ENCODE results near the gene TTC29. TPM values are rescaled to one million over a fixed set of nuclear protein-coding genes. Genes with fewer than 3 reads are reported as not detected.

TTC29 gene
- total RNA-seq, 1 donor from 2014 or later = 4.5 TPM

DNA sequence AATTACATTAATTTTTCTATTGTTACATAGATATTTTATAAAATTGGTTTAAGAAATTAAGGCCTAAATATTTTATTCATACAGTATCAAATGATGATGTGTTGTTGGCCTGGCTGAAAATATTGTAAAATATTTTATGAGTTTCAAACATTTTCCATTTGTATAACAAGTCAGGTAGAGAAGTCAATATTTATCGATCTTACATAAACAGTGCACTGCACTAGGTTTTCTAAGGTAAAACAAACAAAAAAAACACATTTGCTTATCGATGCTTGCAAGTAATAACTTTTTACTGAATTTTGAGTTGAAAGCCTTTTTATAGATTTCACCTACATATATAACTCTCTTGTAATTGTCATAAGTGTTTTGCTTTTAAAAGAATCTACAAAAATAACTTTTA lies 7.2 kb upstream of the TTC29 start:
- Histone ChIP-seq H3K27me3 (ENCODE audit: low read depth) (peaks cover 9% of the 10 kb centered on the region), H3K9me3 (no peaks in the 10 kb centered on the region), H3K27ac (no peak overlapping the region), H3K4me1 (no peaks in the 10 kb centered on the region), H3K36me3 (no peaks in the 10 kb centered on the region), H3K4me3 (no peak overlapping the region)
- DNase-seq = no peak
- no peak for ATAC-seq
- intact Hi-C loops (cut with DNase I) = no loop called here
- TF ChIP-seq, protein P1, sequence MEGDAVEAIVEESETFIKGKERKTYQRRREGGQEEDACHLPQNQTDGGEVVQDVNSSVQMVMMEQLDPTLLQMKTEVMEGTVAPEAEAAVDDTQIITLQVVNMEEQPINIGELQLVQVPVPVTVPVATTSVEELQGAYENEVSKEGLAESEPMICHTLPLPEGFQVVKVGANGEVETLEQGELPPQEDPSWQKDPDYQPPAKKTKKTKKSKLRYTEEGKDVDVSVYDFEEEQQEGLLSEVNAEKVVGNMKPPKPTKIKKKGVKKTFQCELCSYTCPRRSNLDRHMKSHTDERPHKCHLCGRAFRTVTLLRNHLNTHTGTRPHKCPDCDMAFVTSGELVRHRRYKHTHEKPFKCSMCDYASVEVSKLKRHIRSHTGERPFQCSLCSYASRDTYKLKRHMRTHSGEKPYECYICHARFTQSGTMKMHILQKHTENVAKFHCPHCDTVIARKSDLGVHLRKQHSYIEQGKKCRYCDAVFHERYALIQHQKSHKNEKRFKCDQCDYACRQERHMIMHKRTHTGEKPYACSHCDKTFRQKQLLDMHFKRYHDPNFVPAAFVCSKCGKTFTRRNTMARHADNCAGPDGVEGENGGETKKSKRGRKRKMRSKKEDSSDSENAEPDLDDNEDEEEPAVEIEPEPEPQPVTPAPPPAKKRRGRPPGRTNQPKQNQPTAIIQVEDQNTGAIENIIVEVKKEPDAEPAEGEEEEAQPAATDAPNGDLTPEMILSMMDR (IDR thresholded peaks at IDR 0.05) = no peak

DNA sequence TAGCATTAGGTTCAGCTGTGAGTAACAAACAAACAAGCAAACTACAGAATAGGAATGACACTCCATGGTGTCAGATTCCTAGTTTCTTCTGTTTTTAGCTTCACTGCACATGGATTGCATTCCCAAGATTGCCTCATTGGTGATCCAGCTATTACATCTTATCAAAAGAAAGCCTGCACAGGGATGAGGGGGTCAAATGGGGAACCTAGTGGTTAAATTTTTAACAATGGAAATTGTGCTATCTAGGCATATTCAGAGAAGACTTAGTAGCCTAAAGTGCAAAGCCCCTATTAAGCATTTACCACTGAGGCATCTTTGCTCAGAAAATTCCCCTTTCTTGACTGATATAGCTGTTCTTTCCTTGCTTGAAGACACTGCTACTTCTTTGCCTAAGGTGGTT lies 3.9 kb upstream of the TTC29 start:
- TF ChIP-seq, protein P1 (IDR thresholded peaks at IDR 0.05) = no peak
- H3K9me3 ChIP-seq = no peaks in the 10 kb centered on the region
- H3K4me3 ChIP-seq = no peak overlapping the region
- peaks cover 17% of the 10 kb centered on the region for H3K4me1 ChIP-seq
- DNase-seq = no peak
- ATAC-seq = no peak
- intact Hi-C loops (cut with DNase I) = no loop called here
- H3K27ac ChIP-seq = no peak overlapping the region
- H3K27me3 ChIP-seq (ENCODE audit: low read depth) = peaks cover 9% of the 10 kb centered on the region
- H3K36me3 ChIP-seq = no peaks in the 10 kb centered on the region

DNA sequence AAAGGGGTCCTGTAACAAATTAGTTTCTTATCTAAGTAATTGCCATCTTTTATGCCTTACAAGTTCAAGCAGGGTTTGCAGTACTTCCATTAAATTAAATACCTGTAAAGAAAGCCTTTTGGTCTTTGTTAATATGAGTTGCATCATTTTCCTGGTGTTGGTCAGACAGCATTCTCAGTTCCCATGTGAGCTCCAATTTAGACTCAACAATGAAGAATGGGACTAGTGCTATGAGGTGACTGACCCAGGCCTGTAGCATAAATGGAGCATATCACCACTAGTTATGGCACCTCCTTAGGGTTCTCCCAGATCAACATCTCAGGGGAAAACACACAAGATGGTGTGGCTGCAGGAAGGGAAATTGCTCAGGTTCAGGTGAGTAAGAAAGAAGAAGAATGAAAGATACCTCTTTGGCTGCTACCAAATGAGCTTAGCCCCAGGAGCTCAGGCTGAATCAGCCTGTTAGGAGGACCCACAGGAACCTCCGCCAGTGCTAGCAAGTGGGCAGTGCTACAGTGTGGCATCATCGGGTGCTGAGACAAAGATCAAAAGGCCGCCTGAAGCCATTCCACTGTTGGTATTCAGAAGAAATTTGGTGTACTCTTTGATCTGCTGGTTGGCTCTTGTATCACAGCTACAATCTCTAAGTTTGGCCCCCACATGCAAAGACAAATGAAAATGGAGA lies 1.8 kb downstream of the TTC29 start:
- no peak overlapping the region for H3K27ac ChIP-seq
- peaks cover 17% of the 10 kb centered on the region for H3K4me1 ChIP-seq
- H3K27me3 ChIP-seq (ENCODE audit: low read depth) = no peaks in the 10 kb centered on the region
- DNase-seq = no peak
- intact Hi-C loops (cut with DNase I) = no loop called here
- H3K4me3 ChIP-seq = no peak overlapping the region
- H3K9me3 ChIP-seq = no peaks in the 10 kb centered on the region
- no peak for ATAC-seq
- TF ChIP-seq, protein P1 (IDR thresholded peaks at IDR 0.05) = no peak
- no peaks in the 10 kb centered on the region for H3K36me3 ChIP-seq

DNA sequence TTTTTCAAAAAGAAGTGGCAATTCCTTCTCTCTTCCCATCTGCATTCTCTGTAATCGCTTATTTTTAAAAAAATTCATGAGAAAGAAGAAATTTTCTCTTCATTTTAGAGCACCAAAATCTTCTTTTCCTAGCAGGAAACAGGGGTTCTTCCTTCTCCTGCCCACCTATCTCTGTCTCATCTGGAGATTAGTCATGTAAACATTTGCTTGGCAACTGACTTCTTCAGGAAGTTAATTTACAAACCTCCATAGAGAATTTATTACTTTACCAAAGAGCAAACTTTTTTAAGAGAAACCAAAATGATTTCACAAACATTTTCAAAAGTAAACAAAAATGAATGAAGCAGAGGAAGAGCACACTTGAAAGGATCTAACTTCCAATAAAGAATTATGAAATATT lies 13.5 kb downstream of the TTC29 start:
- H3K27ac ChIP-seq = no peak overlapping the region
- no peaks in the 10 kb centered on the region for H3K36me3 ChIP-seq
- H3K4me3 ChIP-seq = no peak overlapping the region
- intact Hi-C loops (cut with DNase I) = no loop called here
- no peak for DNase-seq
- no peaks in the 10 kb centered on the region for H3K4me1 ChIP-seq
- ATAC-seq = no peak
- H3K9me3 ChIP-seq = no peaks in the 10 kb centered on the region
- no peaks in the 10 kb centered on the region for H3K27me3 ChIP-seq (ENCODE audit: low read depth)
- TF ChIP-seq, protein P1 (IDR thresholded peaks at IDR 0.05) = no peak

DNA sequence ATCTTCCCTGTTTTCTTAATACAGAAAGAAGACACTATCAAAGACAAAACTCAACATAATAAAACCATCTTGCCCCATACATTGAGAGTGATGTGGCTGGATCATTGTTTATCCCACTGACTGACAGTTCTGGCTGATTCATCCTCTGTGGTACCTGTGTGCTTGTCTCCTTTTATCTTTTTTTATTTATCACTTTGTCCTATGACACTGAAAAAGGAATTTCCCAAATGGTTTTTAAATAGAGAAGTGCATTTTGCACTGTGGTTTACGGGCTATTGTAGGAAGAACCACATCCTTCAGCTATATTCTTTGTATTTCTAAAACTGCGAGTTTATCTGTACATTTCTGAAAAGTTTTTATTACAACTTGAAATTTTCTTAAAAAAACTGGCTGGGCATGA lies 15.0 kb downstream of the TTC29 start:
- TF ChIP-seq, protein P1 (IDR thresholded peaks at IDR 0.05) = no peak
- Histone ChIP-seq H3K4me3 (no peak overlapping the region), H3K4me1 (no peaks in the 10 kb centered on the region), H3K36me3 (no peaks in the 10 kb centered on the region), H3K27ac (no peak overlapping the region), H3K9me3 (no peaks in the 10 kb centered on the region), H3K27me3 (ENCODE audit: low read depth) (no peaks in the 10 kb centered on the region)
- ATAC-seq (no peak), DNase-seq (no peak)
- intact Hi-C loops (cut with DNase I) = no loop called here
